Chondrocyte (in vitro differentiated cells): Measurements from ENCODE around the gene BZW1. TPM values are rescaled to one million over a fixed set of nuclear protein-coding genes. Genes with fewer than 3 reads are reported as not detected.

Source experiments
- DNase-seq: peaks from one replicate; pipeline ENCODE4 v3.0.0; 2021; ENCODE audit warnings: mixed read lengths, low spot score
- H3K27ac Mint-ChIP-seq: one replicate; pipeline ENCODE4 v1.8.0; 2021; ENCODE audit warnings: mild to moderate bottlenecking, moderate library complexity, mixed read lengths; ENCODE audit not compliant: unreplicated experiment
- H3K27me3 Mint-ChIP-seq: 2 replicates; pipeline ENCODE4 v1.8.0; 2021; ENCODE audit warnings: low read depth, mixed read lengths
- H3K36me3 Mint-ChIP-seq: 2 replicates; pipeline ENCODE4 v1.8.0; 2021; ENCODE audit warnings: low read depth, mixed read lengths
- H3K4me1 Mint-ChIP-seq: 2 replicates; pipeline ENCODE4 v1.8.0; 2021; ENCODE audit warnings: low read depth, mild to moderate bottlenecking, mixed read lengths
- H3K4me3 Mint-ChIP-seq: one replicate; pipeline ENCODE4 v1.8.0; 2021; ENCODE audit warnings: mild to moderate bottlenecking, moderate library complexity, mixed read lengths; ENCODE audit not compliant: unreplicated experiment
- H3K9me3 Mint-ChIP-seq: 2 replicates; pipeline ENCODE4 v1.8.0; 2021; ENCODE audit warnings: low read depth, mixed read lengths
- CTCF ChIP-seq: fragments of 200-600 bp; sonication (generic); IDR thresholded peaks from 2 replicates; pipeline ENCODE4 v1.5.0; 2021; ENCODE audit warnings: antibody characterized with exemption, mild to moderate bottlenecking, moderate library complexity
- total RNA-seq: library from RNA; stranded (reverse); gene quantifications from 3 replicates; pipeline ENCODE4 v1.2.1, GENCODE V29; 2021

BZW1 gene
- total RNA-seq, 1 donor from 2014 or later = 194 TPM

- no peak overlapping the region for H3K27ac Mint-ChIP-seq
- H3K4me3 Mint-ChIP-seq = no peak overlapping the region
- H3K9me3 Mint-ChIP-seq = no peaks in the 10 kb centered on the region
- H3K27me3 Mint-ChIP-seq = no peaks in the 10 kb centered on the region
- DNase-seq = no peak
- no peak for TF ChIP-seq CTCF
- no peaks in the 10 kb centered on the region for H3K36me3 Mint-ChIP-seq
- peaks cover 53% of the 10 kb centered on the region for H3K4me1 Mint-ChIP-seq
Observed at GRCh38 chr2:200767111-200767885, 44.4 kb upstream of the BZW1 start.

GRCh38 chr2:200770847-200771246 lies 40.9 kb upstream of the BZW1 start:
- H3K4me1 Mint-ChIP-seq = peaks cover 22% of the 10 kb centered on the region
- H3K27me3 Mint-ChIP-seq = no peaks in the 10 kb centered on the region
- H3K27ac Mint-ChIP-seq = peak overlapping the region; percentile 70
- H3K36me3 Mint-ChIP-seq = no peaks in the 10 kb centered on the region
- no peak for TF ChIP-seq CTCF
- peaks cover 5% of the 10 kb centered on the region for H3K9me3 Mint-ChIP-seq
- DNase-seq = no peak
- no peak overlapping the region for H3K4me3 Mint-ChIP-seq

GRCh38 chr2:200772620-200773019 lies 39.1 kb upstream of the BZW1 start:
- Mint-ChIP-seq H3K36me3 (no peaks in the 10 kb centered on the region), H3K9me3 (peaks cover 5% of the 10 kb centered on the region), H3K4me1 (peaks cover 18% of the 10 kb centered on the region), H3K4me3 (no peak overlapping the region), H3K27ac (no peak overlapping the region), H3K27me3 (no peaks in the 10 kb centered on the region)
- no peak for TF ChIP-seq CTCF
- DNase-seq = no peak

GRCh38 chr2:200773083-200773482 lies 38.6 kb upstream of the BZW1 start:
- no peak overlapping the region for H3K4me3 Mint-ChIP-seq
- peaks cover 5% of the 10 kb centered on the region for H3K9me3 Mint-ChIP-seq
- H3K36me3 Mint-ChIP-seq = no peaks in the 10 kb centered on the region
- no peak overlapping the region for H3K27ac Mint-ChIP-seq
- peaks cover 23% of the 10 kb centered on the region for H3K4me1 Mint-ChIP-seq
- TF ChIP-seq CTCF = no peak
- no peak for DNase-seq
- no peaks in the 10 kb centered on the region for H3K27me3 Mint-ChIP-seq

GRCh38 chr2:200774920-200775319 lies 36.8 kb upstream of the BZW1 start:
- Mint-ChIP-seq H3K27me3 (no peaks in the 10 kb centered on the region), H3K9me3 (peaks cover 5% of the 10 kb centered on the region), H3K4me1 (peaks cover 28% of the 10 kb centered on the region), H3K4me3 (no peak overlapping the region), H3K27ac (no peak overlapping the region), H3K36me3 (no peaks in the 10 kb centered on the region)
- DNase-seq = no peak
- TF ChIP-seq CTCF = no peak
